ENCODE data around the gene EPHA6. TPM values are rescaled to one million over a fixed set of nuclear protein-coding genes. Genes with fewer than 3 reads are reported as not detected.

Gene EPHA6
- polyA plus RNA-seq, 2 of the 4 experiments (the other 2 are of a cell fraction), result 0.08 TPM

- H3K9me3 ChIP-seq, result 0 out of 3 replicates have a peak, but pooled peaks cover 2% of the 10 kb centered on the region
- DNase-seq (ENCODE audit: low read depth in 1 of 2, low spot score in 1 of 2) (no peak), FAIRE-seq (no peak), ATAC-seq (no peak)
- H3K4me2 ChIP-seq, result no peak overlapping the region
- POLR2A ChIA-PET, result no interaction called here
- H3K4me3 ChIP-seq, result no peak overlapping the region
- no peak overlapping the region for H3K27ac ChIP-seq
- no peaks in the 10 kb centered on the region for H3K4me1 ChIP-seq
- peak; percentile 95 for TF ChIP-seq ZFP36 (IDR thresholded peaks at IDR 0.05; ENCODE audit: borderline replicate concordance, partially characterized antibody)
- no peak for TF ChIP-seq GATA3 (IDR thresholded peaks at IDR 0.05; ENCODE audit: borderline replicate concordance)
- TF ChIP-seq ZNF302 (CRISPR knock-in tag; IDR thresholded peaks at IDR 0.05), result no peak
- CTCF ChIA-PET, result no interaction called here
- 51% methylated on average over 2 of the region's 2 CpGs for WGBS (ENCODE audit: missing lambda C conversion rate)
Measured at GRCh38 chr3:97504463-97504862, 690.1 kb downstream of the EPHA6 start.

DNA sequence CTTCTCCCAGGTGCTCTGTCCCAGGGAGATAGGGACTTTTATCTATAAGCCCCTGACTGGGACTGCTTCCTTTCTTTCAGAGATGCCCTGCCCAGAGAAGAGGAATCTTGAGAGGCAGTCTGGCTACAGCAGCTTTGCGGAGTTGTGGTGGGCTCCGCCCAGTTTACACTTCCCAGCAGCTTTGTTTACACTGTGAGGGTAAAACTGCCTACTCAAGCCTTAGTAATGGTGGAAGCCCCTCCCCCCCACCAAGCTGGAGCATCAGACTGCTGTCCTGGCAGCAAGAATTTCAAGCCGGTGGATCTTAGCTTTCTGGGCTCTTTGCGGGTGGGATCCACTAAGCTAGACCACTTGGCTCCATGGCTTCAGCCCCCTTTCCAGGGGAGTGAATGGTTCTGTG, 696.4 kb downstream of the EPHA6 start:
- ATAC-seq (no peak), FAIRE-seq (no peak), DNase-seq (ENCODE audit: low read depth in 1 of 2, low spot score in 1 of 2) (no peak)
- Histone ChIP-seq H3K9me3 (no peaks in the 10 kb centered on the region), H3K4me1 (no peaks in the 10 kb centered on the region), H3K4me2 (no peak overlapping the region), H3K4me3 (no peak overlapping the region), H3K27ac (no peak overlapping the region)
- 5% methylated on average over 4 of the region's 4 CpGs for WGBS (ENCODE audit: missing lambda C conversion rate)
- TF ChIP-seq POLR2A (IDR thresholded peaks at IDR 0.05; ENCODE audit: low read length) (no peak), ESRRA (IDR thresholded peaks at IDR 0.05; ENCODE audit: borderline replicate concordance, low read length) (no peak), MAFK (IDR thresholded peaks at IDR 0.05; ENCODE audit: partially characterized antibody) (no peak), EHF (CRISPR knock-in tag; IDR thresholded peaks at IDR 0.05) (no peak), HOXB5 (CRISPR knock-in tag; IDR thresholded peaks at IDR 0.05) (no peak), HDAC2 (IDR thresholded peaks at IDR 0.05) (no peak), CEBPB (IDR thresholded peaks at IDR 0.05) (no peak), ZC3H11A (IDR thresholded peaks at IDR 0.05) (no peak), CBX8 (IDR thresholded peaks at IDR 0.05) (no peak), HOXA7 (CRISPR knock-in tag; IDR thresholded peaks at IDR 0.05) (no peak), ZNF302 (CRISPR knock-in tag; IDR thresholded peaks at IDR 0.05) (no peak), CHD2 (IDR thresholded peaks at IDR 0.05; ENCODE audit: low read length, partially characterized antibody) (no peak), JUNB (IDR thresholded peaks at IDR 0.05) (no peak), RAD21 (conservative IDR thresholded peaks at IDR 0.05 in 1 of 2, IDR thresholded peaks at IDR 0.05 in 1 of 2) (no peak), RCOR1 (IDR thresholded peaks at IDR 0.05; ENCODE audit: low read depth, low read length) (no peak), FOSL2 (IDR thresholded peaks at IDR 0.05) (no peak), FOSL2 (CRISPR knock-in tag; IDR thresholded peaks at IDR 0.05) (no peak), EHMT2 (IDR thresholded peaks at IDR 0.05; ENCODE audit: low read depth) (no peak)
- TF ChIP-seq, protein P1, sequence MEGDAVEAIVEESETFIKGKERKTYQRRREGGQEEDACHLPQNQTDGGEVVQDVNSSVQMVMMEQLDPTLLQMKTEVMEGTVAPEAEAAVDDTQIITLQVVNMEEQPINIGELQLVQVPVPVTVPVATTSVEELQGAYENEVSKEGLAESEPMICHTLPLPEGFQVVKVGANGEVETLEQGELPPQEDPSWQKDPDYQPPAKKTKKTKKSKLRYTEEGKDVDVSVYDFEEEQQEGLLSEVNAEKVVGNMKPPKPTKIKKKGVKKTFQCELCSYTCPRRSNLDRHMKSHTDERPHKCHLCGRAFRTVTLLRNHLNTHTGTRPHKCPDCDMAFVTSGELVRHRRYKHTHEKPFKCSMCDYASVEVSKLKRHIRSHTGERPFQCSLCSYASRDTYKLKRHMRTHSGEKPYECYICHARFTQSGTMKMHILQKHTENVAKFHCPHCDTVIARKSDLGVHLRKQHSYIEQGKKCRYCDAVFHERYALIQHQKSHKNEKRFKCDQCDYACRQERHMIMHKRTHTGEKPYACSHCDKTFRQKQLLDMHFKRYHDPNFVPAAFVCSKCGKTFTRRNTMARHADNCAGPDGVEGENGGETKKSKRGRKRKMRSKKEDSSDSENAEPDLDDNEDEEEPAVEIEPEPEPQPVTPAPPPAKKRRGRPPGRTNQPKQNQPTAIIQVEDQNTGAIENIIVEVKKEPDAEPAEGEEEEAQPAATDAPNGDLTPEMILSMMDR (IDR thresholded peaks at IDR 0.05), result no peak
- CTCF ChIA-PET, result no interaction called here
- POLR2A ChIA-PET, result no interaction called here

- Histone ChIP-seq H3K4me3 (no peak overlapping the region), H3K4me2 (no peak overlapping the region), H3K4me1 (no peaks in the 10 kb centered on the region), H3K27ac (no peak overlapping the region), H3K9me3 (no peaks in the 10 kb centered on the region)
- ATAC-seq (no peak), FAIRE-seq (no peak), DNase-seq (ENCODE audit: low read depth in 1 of 2, low spot score in 1 of 2) (no peak)
- POLR2A ChIA-PET, result no interaction called here
- CTCF ChIA-PET, result no interaction called here
- TF ChIP-seq JUNB (IDR thresholded peaks at IDR 0.05), result no peak
- TF ChIP-seq, protein P2, sequence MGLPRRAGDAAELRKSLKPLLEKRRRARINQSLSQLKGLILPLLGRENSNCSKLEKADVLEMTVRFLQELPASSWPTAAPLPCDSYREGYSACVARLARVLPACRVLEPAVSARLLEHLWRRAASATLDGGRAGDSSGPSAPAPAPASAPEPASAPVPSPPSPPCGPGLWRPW (IDR thresholded peaks at IDR 0.05), result no peak
- no peak for TF ChIP-seq POLR2AphosphoS2 (conservative IDR thresholded peaks at IDR 0.05; ENCODE audit: low read length)
- TF ChIP-seq, protein P3, sequence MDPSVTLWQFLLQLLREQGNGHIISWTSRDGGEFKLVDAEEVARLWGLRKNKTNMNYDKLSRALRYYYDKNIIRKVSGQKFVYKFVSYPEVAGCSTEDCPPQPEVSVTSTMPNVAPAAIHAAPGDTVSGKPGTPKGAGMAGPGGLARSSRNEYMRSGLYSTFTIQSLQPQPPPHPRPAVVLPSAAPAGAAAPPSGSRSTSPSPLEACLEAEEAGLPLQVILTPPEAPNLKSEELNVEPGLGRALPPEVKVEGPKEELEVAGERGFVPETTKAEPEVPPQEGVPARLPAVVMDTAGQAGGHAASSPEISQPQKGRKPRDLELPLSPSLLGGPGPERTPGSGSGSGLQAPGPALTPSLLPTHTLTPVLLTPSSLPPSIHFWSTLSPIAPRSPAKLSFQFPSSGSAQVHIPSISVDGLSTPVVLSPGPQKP (IDR thresholded peaks at IDR 0.05; ENCODE audit: low read depth, low read length), result no peak
- TF ChIP-seq JUN (IDR thresholded peaks at IDR 0.05), result no peak
- TF ChIP-seq MAZ (IDR thresholded peaks at IDR 0.05; ENCODE audit: borderline replicate concordance, low read depth, low read length), result no peak
- TF ChIP-seq POLR2A (IDR thresholded peaks at IDR 0.05; ENCODE audit: low read length), result no peak
- no peak for TF ChIP-seq EHF (CRISPR knock-in tag; IDR thresholded peaks at IDR 0.05)
- no peak for TF ChIP-seq ZNF302 (CRISPR knock-in tag; IDR thresholded peaks at IDR 0.05)
- TF ChIP-seq, protein P4, sequence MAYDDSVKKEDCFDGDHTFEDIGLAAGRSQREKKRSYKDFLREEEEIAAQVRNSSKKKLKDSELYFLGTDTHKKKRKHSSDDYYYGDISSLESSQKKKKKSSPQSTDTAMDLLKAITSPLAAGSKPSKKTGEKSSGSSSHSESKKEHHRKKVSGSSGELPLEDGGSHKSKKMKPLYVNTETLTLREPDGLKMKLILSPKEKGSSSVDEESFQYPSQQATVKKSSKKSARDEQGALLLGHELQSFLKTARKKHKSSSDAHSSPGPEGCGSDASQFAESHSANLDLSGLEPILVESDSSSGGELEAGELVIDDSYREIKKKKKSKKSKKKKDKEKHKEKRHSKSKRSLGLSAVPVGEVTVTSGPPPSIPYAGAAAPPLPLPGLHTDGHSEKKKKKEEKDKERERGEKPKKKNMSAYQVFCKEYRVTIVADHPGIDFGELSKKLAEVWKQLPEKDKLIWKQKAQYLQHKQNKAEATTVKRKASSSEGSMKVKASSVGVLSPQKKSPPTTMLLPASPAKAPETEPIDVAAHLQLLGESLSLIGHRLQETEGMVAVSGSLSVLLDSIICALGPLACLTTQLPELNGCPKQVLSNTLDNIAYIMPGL (CRISPR knock-in tag; IDR thresholded peaks at IDR 0.05; ENCODE audit: borderline replicate concordance), result no peak
- no peak for TF ChIP-seq MYC (IDR thresholded peaks at IDR 0.05; ENCODE audit: borderline replicate concordance, low read length)
- TF ChIP-seq CBX2 (IDR thresholded peaks at IDR 0.05; ENCODE audit: borderline replicate concordance, low read depth), result no peak
- no peak for TF ChIP-seq RAD21 (conservative IDR thresholded peaks at IDR 0.05 in 1 of 2, IDR thresholded peaks at IDR 0.05 in 1 of 2)
- TF ChIP-seq EHMT2 (IDR thresholded peaks at IDR 0.05; ENCODE audit: low read depth), result no peak
- 5% methylated on average over 2 of the region's 2 CpGs for WGBS (ENCODE audit: missing lambda C conversion rate)
Measured at GRCh38 chr3:97515076-97515475, 700.7 kb downstream of the EPHA6 start.

Data from A549 (cell line).